Body of pancreas (tissue), 4 donors: ENCODE data around the gene STON1. TPM values are rescaled to one million over a fixed set of nuclear protein-coding genes. Genes with fewer than 3 reads are reported as not detected.

ENCODE experiments used
- ATAC-seq: fragments of 150-250 bp; one replicate; pipeline ENCODE4 v1.9.1; 2016
- DNase-seq, 4 donors: peaks; one replicate each; pipeline ENCODE4 v3.0.0-alpha.2; 2019
- H3K27ac ChIP-seq, 4 donors: fragments of 200-600 bp; sonication (generic); 1 replicate in 3 of 4; 2 replicates in 1 of 4; pipeline versions ENCODE4 v1.5.1 to v1.6.1; 2016 to 2019; ENCODE audit warnings: mild to moderate bottlenecking in 1 of 4, mixed read lengths in 1 of 4, moderate library complexity in 1 of 4
- H3K27me3 ChIP-seq, 2 donors: fragments of 200-600 bp; sonication (generic); one replicate each; pipeline ENCODE4 v1.6.0; 2016; ENCODE audit warnings: mild to moderate bottlenecking in 1 of 2
- H3K36me3 ChIP-seq, 2 donors: fragments of 200-600 bp; sonication (generic); replicated peaks in 1 of 2; 2 replicates each; pipeline ENCODE4 v1.5.1; 2016; ENCODE audit warnings: low read depth in 2 of 2; ENCODE audit not compliant: insufficient read depth in 1 of 2
- H3K4me1 ChIP-seq: fragments of 200-600 bp; sonication (generic); one replicate; pipeline ENCODE4 v1.6.0; 2016
- H3K4me3 ChIP-seq, 2 donors: fragments of 200-600 bp; sonication (generic); 1 replicate in 1 of 2; 2 replicates in 1 of 2; pipeline ENCODE4 v1.5.1; 2016 to 2019
- H3K9me3 ChIP-seq, 3 donors: fragments of 200-600 bp; sonication (generic); 1 replicate in 2 of 3; 2 replicates in 1 of 3; pipeline ENCODE4 v1.5.1; 2016
- CTCF ChIP-seq, 7 experiments: fragments of 450-650 bp in 4 of 7; fragments of 200-600 bp in 3 of 7; sonication (generic) in 3 of 7; IDR thresholded peaks; one replicate each; pipeline ENCODE4 v1.5.1; 2016 to 2019; ENCODE audit warnings: antibody characterized with exemption in 7 of 7
- POLR2A ChIP-seq, 3 donors: fragments of 450-650 bp; IDR thresholded peaks; one replicate each; pipeline ENCODE4 v1.6.1; 2016; ENCODE audit warnings: antibody characterized with exemption in 3 of 3, mild to moderate bottlenecking in 2 of 3
- WGBS, 2 donors: methylation state at CpG; one replicate each; pipeline ENCODE4 v1.1.5; 2017; 5-methylcytosine and 5-hydroxymethylcytosine counted together
- intact Hi-C: fragments of 100-400 bp; cut with DNase I; formaldehyde crosslinking; loops from one replicate; pipeline ENCODE4 v1.15.1; 2023
- total RNA-seq, 2 donors: library from RNA; depleted of rRNA; stranded (reverse); fragments of >200 nt; gene quantifications; one replicate each; pipeline ENCODE4 v1.1.0, GENCODE V29; 2016

The STON1 gene
- total RNA-seq, 2 donors from 2014 or later: 9.1 to 24.1 TPM

DNA sequence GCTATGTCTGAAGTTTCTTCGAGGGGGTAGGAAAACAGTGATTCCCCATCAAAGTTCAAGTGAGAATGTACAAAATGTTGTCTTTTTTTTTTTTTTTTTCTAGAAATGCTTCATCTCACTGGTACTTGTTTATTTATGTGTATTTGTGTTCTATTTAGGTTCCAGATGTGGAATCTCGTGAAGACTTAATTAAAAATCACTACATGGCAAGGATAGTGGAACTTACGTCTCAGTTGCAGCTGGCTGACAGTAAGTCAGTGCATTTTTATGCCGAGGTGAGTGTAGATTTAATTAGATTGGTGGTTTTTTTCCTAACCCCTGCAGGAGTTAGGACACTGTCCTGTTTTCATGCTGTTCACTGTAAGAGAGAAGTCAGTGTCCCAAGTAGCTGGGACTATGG lies 22.8 kb upstream of the STON1 start:
- Histone ChIP-seq H3K36me3 (peaks cover 0 to 2% of the 10 kb centered on the region in 2 donors), H3K27ac (no peak overlapping the region), H3K4me1 (peaks cover 13% of the 10 kb centered on the region), H3K4me3 (no peak overlapping the region), H3K9me3 (no peaks in the 10 kb centered on the region), H3K27me3 (no peaks in the 10 kb centered on the region)
- intact Hi-C loops: no loop called here
- TF ChIP-seq CTCF (IDR thresholded peaks at IDR 0.05): no peak
- no peak for TF ChIP-seq POLR2A (IDR thresholded peaks at IDR 0.05)
- WGBS, 2 donors: 90 to 91% methylated on average over 4 of the region's 4 CpGs
- DNase-seq: no peak
- no peak for ATAC-seq

DNA sequence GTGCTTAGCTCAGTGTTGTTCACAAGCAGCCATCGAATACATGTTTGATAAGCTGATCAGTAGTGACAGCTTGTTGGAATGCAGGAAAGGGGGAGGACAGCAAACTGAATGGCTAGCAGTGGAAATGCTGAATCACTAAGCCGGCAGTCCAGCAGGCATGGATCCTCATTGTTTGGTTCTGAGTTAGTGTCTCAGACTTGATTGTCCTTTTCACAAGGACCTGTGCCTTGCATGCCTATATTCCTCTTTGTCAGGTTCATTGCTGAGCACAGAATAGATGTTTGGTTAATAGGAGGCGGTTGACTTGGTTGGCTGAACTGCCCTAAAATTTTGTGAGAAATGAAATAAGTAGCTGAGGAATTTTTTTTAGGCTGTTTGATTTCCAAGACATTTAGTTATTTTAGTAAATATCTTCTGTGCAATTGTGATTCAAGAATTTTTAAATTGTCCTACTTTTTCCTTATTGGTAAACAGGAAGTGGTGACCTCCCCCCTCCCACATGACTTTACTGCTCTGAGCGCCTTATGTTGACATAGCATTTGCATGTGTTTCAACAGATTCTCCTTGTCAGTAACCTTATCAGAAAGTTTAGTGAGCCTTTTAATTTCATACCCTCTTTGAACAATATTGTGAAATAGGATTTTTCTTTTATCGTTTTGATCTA lies 21.4 kb upstream of the STON1 start:
- ATAC-seq (peak; percentile 48), DNase-seq (peak in 2 of 4 donors; percentile 37 to 45)
- peaks cover 0 to 3% of the 10 kb centered on the region in 2 donors for H3K36me3 ChIP-seq
- peak overlapping the region in 2 of 4 donors; percentile 31 to 45 for H3K27ac ChIP-seq
- no peak for TF ChIP-seq POLR2A (IDR thresholded peaks at IDR 0.05)
- TF ChIP-seq CTCF (IDR thresholded peaks at IDR 0.05): no peak
- H3K4me3 ChIP-seq: no peak overlapping the region
- no peaks in the 10 kb centered on the region for H3K27me3 ChIP-seq
- no peaks in the 10 kb centered on the region for H3K9me3 ChIP-seq
- intact Hi-C loops: no loop called here
- H3K4me1 ChIP-seq: peaks cover 13% of the 10 kb centered on the region
- 36 to 37% methylated on average over 5 of the region's 5 CpGs for WGBS, 2 donors

- no peak overlapping the region for H3K27ac ChIP-seq
- no peaks in the 10 kb centered on the region for H3K27me3 ChIP-seq
- DNase-seq (no peak), ATAC-seq (no peak)
- intact Hi-C loops: no loop called here
- H3K9me3 ChIP-seq: no peaks in the 10 kb centered on the region
- H3K36me3 ChIP-seq: peaks cover 0 to 3% of the 10 kb centered on the region in 2 donors
- peaks cover 13% of the 10 kb centered on the region for H3K4me1 ChIP-seq
- 41 to 64% methylated on average over 3 of the region's 3 CpGs for WGBS, 2 donors
- no peak overlapping the region for H3K4me3 ChIP-seq
- no peak for TF ChIP-seq POLR2A (IDR thresholded peaks at IDR 0.05)
- no peak for TF ChIP-seq CTCF (IDR thresholded peaks at IDR 0.05)
Observed at GRCh38 chr2:48510329-48510728, 19.6 kb upstream of the STON1 start.

- H3K4me1 ChIP-seq: peaks cover 13% of the 10 kb centered on the region
- 93 to 94% methylated on average over 3 of the region's 3 CpGs for WGBS, 2 donors
- intact Hi-C loops: no loop called here
- H3K36me3 ChIP-seq: peaks cover 0 to 10% of the 10 kb centered on the region in 2 donors
- no peak overlapping the region for H3K27ac ChIP-seq
- no peak for TF ChIP-seq POLR2A (IDR thresholded peaks at IDR 0.05)
- TF ChIP-seq CTCF (IDR thresholded peaks at IDR 0.05): no peak
- H3K4me3 ChIP-seq: no peak overlapping the region
- ATAC-seq: no peak
- no peaks in the 10 kb centered on the region for H3K9me3 ChIP-seq
- DNase-seq: no peak
- no peaks in the 10 kb centered on the region for H3K27me3 ChIP-seq
Observed at GRCh38 chr2:48511849-48512470, 18.0 kb upstream of the STON1 start.
